H9 (cell line): ENCODE results near the gene WHRN. TPM values are rescaled to one million over a fixed set of nuclear protein-coding genes. Genes with fewer than 3 reads are reported as not detected.

ENCODE experiments used
- DNase-seq: peaks from one replicate; pipeline ENCODE4 v3.0.0-alpha.2; 2017
- H2AFZ ChIP-seq: one replicate; pipeline ENCODE4 v1.6.1; 2013; ENCODE audit warnings: mild to moderate bottlenecking, low read length, control low read depth, moderate library complexity
- H2AK5ac ChIP-seq: 2 replicates; pipeline ENCODE4 v1.6.1; 2013; ENCODE audit warnings: low read length, control low read depth, mixed read lengths; ENCODE audit not compliant: insufficient read length
- H2BK120ac ChIP-seq: one replicate; pipeline ENCODE4 v1.6.1; 2013; ENCODE audit warnings: low read depth, mild to moderate bottlenecking, low read length, control low read depth, inconsistent platforms; ENCODE audit not compliant: poor library complexity, severe bottlenecking
- H2BK12ac ChIP-seq: 2 replicates; pipeline ENCODE4 v1.6.1; 2013; ENCODE audit warnings: low read length, control low read depth, mixed read lengths, low read depth; ENCODE audit not compliant: insufficient read length
- H2BK15ac ChIP-seq: 2 replicates; pipeline ENCODE4 v1.6.1; 2013; ENCODE audit warnings: low read depth, low read length, control low read depth
- H2BK20ac ChIP-seq: one replicate; pipeline ENCODE4 v1.6.1; 2013; ENCODE audit warnings: low read depth, mild to moderate bottlenecking, low read length, control low read depth, inconsistent platforms; ENCODE audit not compliant: poor library complexity, severe bottlenecking
- H2BK5ac ChIP-seq: 2 replicates; pipeline ENCODE4 v1.6.1; 2013; ENCODE audit warnings: low read length, control low read depth, mixed read lengths; ENCODE audit not compliant: insufficient read length
- H3K14ac ChIP-seq: 2 replicates; pipeline ENCODE4 v1.6.1; 2013; ENCODE audit warnings: low read length, control low read depth; ENCODE audit not compliant: insufficient read depth
- H3K18ac ChIP-seq: 2 replicates; pipeline ENCODE4 v1.6.1; 2013; ENCODE audit warnings: low read depth, mild to moderate bottlenecking, mixed read lengths, low read length, control low read depth; ENCODE audit not compliant: insufficient read length
- H3K23ac ChIP-seq: 2 replicates; pipeline ENCODE4 v1.6.1; 2013; ENCODE audit warnings: low read length, control low read depth, mixed read lengths, low read depth; ENCODE audit not compliant: insufficient read length
- H3K23me2 ChIP-seq: 2 replicates; pipeline ENCODE4 v1.6.1; 2013; ENCODE audit warnings: low read depth, mild to moderate bottlenecking, mixed read lengths, low read length, control low read depth; ENCODE audit not compliant: insufficient read length, poor library complexity, severe bottlenecking
- H3K27ac ChIP-seq: 2 replicates; pipeline ENCODE4 v1.5.1; 2013; ENCODE audit warnings: low read length, control low read depth, mixed read lengths, low read depth; ENCODE audit not compliant: insufficient read length
- H3K27me3 ChIP-seq: 2 replicates; pipeline ENCODE4 v1.6.1; 2013; ENCODE audit warnings: low read length, control low read depth, inconsistent platforms; ENCODE audit not compliant: insufficient read depth
- H3K4ac ChIP-seq: 2 replicates; pipeline ENCODE4 v1.6.1; 2013; ENCODE audit warnings: low read depth, mild to moderate bottlenecking, control low read depth, inconsistent platforms, low read length, moderate library complexity
- H3K4me1 ChIP-seq: 2 replicates; pipeline ENCODE4 v1.6.1; 2013; ENCODE audit warnings: low read length, control low read depth, inconsistent platforms; ENCODE audit not compliant: insufficient read depth
- H3K4me2 ChIP-seq: 2 replicates; pipeline ENCODE4 v1.6.1; 2013; ENCODE audit warnings: low read length, control low read depth, mixed read lengths; ENCODE audit not compliant: insufficient read length, insufficient read depth
- H3K56ac ChIP-seq: 2 replicates; pipeline ENCODE4 v1.6.1; 2013; ENCODE audit warnings: low read depth, mild to moderate bottlenecking, mixed read lengths, low read length, control low read depth; ENCODE audit not compliant: insufficient read length
- H3K79me1 ChIP-seq: 2 replicates; pipeline ENCODE4 v1.6.1; 2013; ENCODE audit warnings: low read depth, mild to moderate bottlenecking, moderate library complexity, low read length, control low read depth, inconsistent platforms; ENCODE audit not compliant: insufficient read depth, poor library complexity, severe bottlenecking
- H3K79me2 ChIP-seq: 2 replicates; pipeline ENCODE4 v1.6.1; 2013; ENCODE audit warnings: low read length, control low read depth, inconsistent platforms; ENCODE audit not compliant: insufficient read depth
- H3K9ac ChIP-seq: 2 replicates; pipeline ENCODE4 v1.6.1; 2013; ENCODE audit warnings: low read length, control low read depth, mixed read lengths; ENCODE audit not compliant: insufficient read length; ENCODE audit errors: extremely low read depth
- H3K9me3 ChIP-seq: one replicate; pipeline ENCODE4 v1.6.1; 2013; ENCODE audit warnings: low read depth, low read length, inconsistent platforms; ENCODE audit not compliant: control insufficient read depth
- H3T11ph ChIP-seq: one replicate; pipeline ENCODE4 v1.6.1; 2013; ENCODE audit warnings: mild to moderate bottlenecking, low read length, control low read depth, inconsistent platforms
- H4K20me1 ChIP-seq: one replicate; pipeline ENCODE4 v1.6.1; 2013; ENCODE audit not compliant: control insufficient read depth, insufficient read length, insufficient read depth
- H4K5ac ChIP-seq: 2 replicates; pipeline ENCODE4 v1.6.1; 2013; ENCODE audit warnings: low read depth, mild to moderate bottlenecking, mixed read lengths, low read length, control low read depth; ENCODE audit not compliant: insufficient read length
- H4K8ac ChIP-seq: replicated peaks from 2 replicates; pipeline ENCODE4 v1.6.1; 2013; ENCODE audit warnings: low read length, control low read depth, mixed read lengths, low read depth; ENCODE audit not compliant: insufficient read length
- H4K91ac ChIP-seq: 2 replicates; pipeline ENCODE4 v1.6.1; 2013; ENCODE audit warnings: low read depth, mild to moderate bottlenecking, moderate library complexity, mixed read lengths, low read length, control low read depth; ENCODE audit not compliant: insufficient read length
- H3K27ac Mint-ChIP-seq, 3 experiments: 2 replicates in 2 of 3; 3 replicates in 1 of 3; pipeline ENCODE4 v1.8.0; 2020 to 2021; ENCODE audit warnings: mixed read lengths in 3 of 3, mild to moderate bottlenecking in 1 of 3, moderate library complexity in 1 of 3
- H3K27me3 Mint-ChIP-seq: 2 replicates; pipeline ENCODE4 v1.8.0; 2021; ENCODE audit warnings: low read depth, mild to moderate bottlenecking, moderate library complexity, mixed read lengths
- H3K36me3 Mint-ChIP-seq, 3 experiments: 2 replicates in 2 of 3; 3 replicates in 1 of 3; pipeline ENCODE4 v1.8.0; 2020 to 2021; ENCODE audit warnings: low read depth in 3 of 3, mixed read lengths in 3 of 3; ENCODE audit not compliant: insufficient read depth in 1 of 3
- H3K4me1 Mint-ChIP-seq, 2 experiments: 2 replicates each; pipeline ENCODE4 v1.8.0; 2020; ENCODE audit warnings: mixed read lengths in 2 of 2
- H3K4me3 Mint-ChIP-seq, 2 experiments: 2 replicates in 1 of 2; 3 replicates in 1 of 2; pipeline ENCODE4 v1.8.0; 2020 to 2021; ENCODE audit warnings: mild to moderate bottlenecking in 2 of 2, mixed read lengths in 2 of 2, moderate library complexity in 1 of 2
- H3K9me3 Mint-ChIP-seq, 2 experiments: 2 replicates in 1 of 2; 3 replicates in 1 of 2; pipeline ENCODE4 v1.8.0; 2020; ENCODE audit warnings: mild to moderate bottlenecking in 2 of 2, mixed read lengths in 2 of 2, moderate library complexity in 1 of 2
- WGBS: extraction: QIAGEN DNeasy Blood & Tissue Kit; methylation state at CpG from one replicate; pipeline ENCODE4 v1.1.7; 2013; ENCODE audit warnings: missing lambda C conversion rate, low lambda C conversion rate, mixed read lengths; ENCODE audit not compliant: insufficient read length; ENCODE audit errors: extremely low coverage; 5-methylcytosine and 5-hydroxymethylcytosine counted together
- total RNA-seq: library from RNA; stranded (reverse); gene quantifications from 2 replicates; pipeline ENCODE4 v1.2.1, GENCODE V29; 2021
- TF ChIP-seq, protein P1 (sequence below): fragments of 200-600 bp; sonication (generic); conservative IDR thresholded peaks from 3 replicates; pipeline ENCODE4 v1.8.0; 2021; ENCODE audit warnings: antibody characterized with exemption, mild to moderate bottlenecking

WHRN gene
- total RNA-seq, 1 experiment from 2014 or later: 2.2 TPM

DNA sequence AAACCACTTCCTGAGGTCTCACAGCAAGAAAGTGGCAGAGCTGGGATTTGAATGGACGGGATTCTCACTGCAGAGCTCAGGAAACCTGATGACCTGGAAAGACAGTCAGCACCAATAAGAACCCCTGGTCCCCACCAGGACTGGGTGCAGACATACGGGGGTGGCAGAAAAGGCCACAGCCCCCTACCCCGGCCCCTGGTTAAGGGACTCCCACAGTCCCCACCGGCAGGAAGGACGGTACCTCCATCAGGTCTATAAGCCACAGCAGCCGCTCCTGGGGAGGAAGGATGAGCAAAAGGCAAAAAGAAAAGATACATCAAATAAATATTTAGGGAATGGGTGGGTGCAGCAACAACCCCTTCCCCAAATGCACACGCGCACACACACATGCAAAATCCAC, 85.5 kb downstream of the WHRN start:
- Histone ChIP-seq H2AFZ (no peak overlapping the region), H4K91ac (no peak overlapping the region), H3K23ac (no peak overlapping the region), H4K8ac (no peak overlapping the region), H3K4me1 (0 out of 2 replicates have a peak, but pooled peaks cover 2% of the 10 kb centered on the region), H3K4me2 (no peak overlapping the region), H3K4ac (no peak overlapping the region), H4K5ac (no peak overlapping the region), H2BK5ac (no peak overlapping the region), H3K14ac (no peak overlapping the region), H2BK20ac (no peak overlapping the region), H2BK12ac (no peak overlapping the region), H3K18ac (no peak overlapping the region), H3K23me2 (no peaks in the 10 kb centered on the region), H3K56ac (no peak overlapping the region), H3K9me3 (no peaks in the 10 kb centered on the region), H3K79me1 (no peaks in the 10 kb centered on the region), H3T11ph (no peak overlapping the region), H2AK5ac (no peak overlapping the region), H4K20me1 (no peaks in the 10 kb centered on the region), H3K27ac (no peak overlapping the region), H2BK120ac (no peak overlapping the region), H3K27me3 (no peaks in the 10 kb centered on the region), H3K79me2 (no peaks in the 10 kb centered on the region), H3K9ac (no peak overlapping the region), H2BK15ac (no peak overlapping the region)
- Mint-ChIP-seq H3K4me3 (no peak overlapping the region), H3K9me3 (no peaks in the 10 kb centered on the region), H3K36me3 (no peaks in the 10 kb centered on the region; a peak in 1 of 7 replicates), H3K27ac (no peak overlapping the region), H3K4me1 (peaks cover 9 to 16% of the 10 kb centered on the region in 2 experiments), H3K27me3 (peaks cover 5% of the 10 kb centered on the region)
- DNase-seq: no peak
- WGBS: no CpG with 5 or more reads among the region's 8 CpGs
- TF ChIP-seq, protein P1, sequence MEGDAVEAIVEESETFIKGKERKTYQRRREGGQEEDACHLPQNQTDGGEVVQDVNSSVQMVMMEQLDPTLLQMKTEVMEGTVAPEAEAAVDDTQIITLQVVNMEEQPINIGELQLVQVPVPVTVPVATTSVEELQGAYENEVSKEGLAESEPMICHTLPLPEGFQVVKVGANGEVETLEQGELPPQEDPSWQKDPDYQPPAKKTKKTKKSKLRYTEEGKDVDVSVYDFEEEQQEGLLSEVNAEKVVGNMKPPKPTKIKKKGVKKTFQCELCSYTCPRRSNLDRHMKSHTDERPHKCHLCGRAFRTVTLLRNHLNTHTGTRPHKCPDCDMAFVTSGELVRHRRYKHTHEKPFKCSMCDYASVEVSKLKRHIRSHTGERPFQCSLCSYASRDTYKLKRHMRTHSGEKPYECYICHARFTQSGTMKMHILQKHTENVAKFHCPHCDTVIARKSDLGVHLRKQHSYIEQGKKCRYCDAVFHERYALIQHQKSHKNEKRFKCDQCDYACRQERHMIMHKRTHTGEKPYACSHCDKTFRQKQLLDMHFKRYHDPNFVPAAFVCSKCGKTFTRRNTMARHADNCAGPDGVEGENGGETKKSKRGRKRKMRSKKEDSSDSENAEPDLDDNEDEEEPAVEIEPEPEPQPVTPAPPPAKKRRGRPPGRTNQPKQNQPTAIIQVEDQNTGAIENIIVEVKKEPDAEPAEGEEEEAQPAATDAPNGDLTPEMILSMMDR: no peak
